Stimulated activated CD4-positive, alpha-beta T cell treated with anti-CD3 and anti-CD28 coated beads, Interleukin-2, amount 100 ng/mL, for 4 hours (primary cell): Measurements from ENCODE around the gene NLGN4Y.

ENCODE experiments used
- DNase-seq: peaks from one replicate; pipeline ENCODE4 v3.0.0-alpha.2; 2020; ENCODE audit warnings: low read depth

NLGN4Y gene

GRCh38 chrY:14644157-14644952 is 120.0 kb downstream of the NLGN4Y start:
- no peak for DNase-seq

DNA sequence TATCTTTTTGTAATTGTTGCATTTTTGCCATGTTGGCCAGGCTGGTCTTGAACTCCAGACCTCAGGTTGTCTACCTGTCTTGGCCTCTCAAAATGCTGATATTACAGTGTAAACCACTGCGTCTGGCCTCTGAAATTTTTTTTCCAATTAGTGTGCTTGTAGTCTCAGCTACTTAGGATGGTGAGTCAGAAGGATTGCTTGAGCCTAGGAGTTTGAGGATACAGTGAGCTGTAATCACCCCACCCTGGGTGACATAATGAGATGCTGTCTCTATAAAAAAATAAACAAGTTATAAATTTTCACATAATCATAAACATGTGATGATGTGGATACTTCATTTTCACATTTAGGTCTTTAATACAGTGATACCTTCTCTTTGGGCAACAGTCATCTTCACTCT is 154.9 kb downstream of the NLGN4Y start:
- no peak for DNase-seq

GRCh38 chrY:14694543-14694942 is 170.2 kb downstream of the NLGN4Y start:
- DNase-seq, result no peak

DNA sequence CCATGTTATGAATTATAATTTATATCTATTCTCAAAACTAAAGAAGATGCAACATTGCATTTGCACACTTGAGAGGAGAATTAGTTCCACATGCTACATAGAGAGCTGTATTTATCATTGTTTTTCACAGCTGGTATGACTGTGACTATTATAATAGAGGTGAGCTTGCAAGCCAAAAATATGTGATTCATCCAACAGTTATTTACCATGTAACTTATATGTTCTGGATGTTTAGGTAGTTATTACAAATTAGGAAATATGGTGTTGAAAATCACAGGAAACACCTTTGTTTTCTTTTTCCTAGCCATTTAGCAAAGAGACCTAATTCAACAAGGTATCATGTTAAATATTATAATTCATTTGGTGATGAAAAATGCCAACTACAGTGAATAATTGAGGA is 183.8 kb downstream of the NLGN4Y start:
- DNase-seq, result no peak

- no peak for DNase-seq
Observed at GRCh38 chrY:14741596-14741995, 217.3 kb downstream of the NLGN4Y start.

- no peak for DNase-seq
Observed at GRCh38 chrY:14748329-14748728, 224.0 kb downstream of the NLGN4Y start.

- DNase-seq, result no peak
Observed at GRCh38 chrY:14755571-14755970, 231.2 kb downstream of the NLGN4Y start.

DNA sequence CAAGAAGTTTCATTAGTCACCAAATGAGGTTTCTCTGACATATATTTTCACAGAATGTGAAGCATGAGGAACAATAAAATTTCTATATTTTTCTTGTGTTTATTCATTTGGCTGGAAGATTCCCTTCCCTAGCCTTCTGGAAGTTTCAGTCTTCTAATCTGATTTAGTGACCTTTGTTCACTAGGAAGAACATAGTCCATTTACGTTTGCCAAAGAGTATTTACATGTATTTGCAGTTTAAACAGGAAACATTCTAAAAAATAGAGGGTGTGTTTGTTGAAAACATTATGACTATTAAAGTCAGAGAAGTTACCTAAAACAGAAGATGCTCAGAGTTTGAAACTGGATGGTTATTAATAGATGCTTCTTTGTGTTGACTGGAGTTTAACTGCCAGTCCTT is 238.6 kb downstream of the NLGN4Y start:
- no peak for DNase-seq

- no peak for DNase-seq
Observed at GRCh38 chrY:14763600-14763999, 239.3 kb downstream of the NLGN4Y start.

DNA sequence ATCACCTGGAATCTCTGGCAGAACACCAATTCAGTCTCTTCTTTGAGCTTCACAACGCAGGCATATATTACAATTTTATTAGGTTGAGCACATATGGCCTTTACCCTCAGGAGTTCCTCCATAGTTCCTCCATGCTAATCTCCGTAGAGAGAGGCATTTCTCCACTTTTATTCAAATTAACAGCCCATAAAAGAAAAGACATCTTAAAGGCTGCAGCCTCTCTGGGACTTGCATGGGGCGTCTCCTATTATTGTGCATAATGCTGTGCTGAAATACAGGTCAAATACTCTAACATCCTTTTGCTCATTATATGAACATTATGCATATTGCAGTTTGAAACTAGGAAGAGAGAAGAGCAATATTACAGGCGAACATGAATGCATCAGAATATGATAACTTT is 253.9 kb downstream of the NLGN4Y start:
- no peak for DNase-seq

DNA sequence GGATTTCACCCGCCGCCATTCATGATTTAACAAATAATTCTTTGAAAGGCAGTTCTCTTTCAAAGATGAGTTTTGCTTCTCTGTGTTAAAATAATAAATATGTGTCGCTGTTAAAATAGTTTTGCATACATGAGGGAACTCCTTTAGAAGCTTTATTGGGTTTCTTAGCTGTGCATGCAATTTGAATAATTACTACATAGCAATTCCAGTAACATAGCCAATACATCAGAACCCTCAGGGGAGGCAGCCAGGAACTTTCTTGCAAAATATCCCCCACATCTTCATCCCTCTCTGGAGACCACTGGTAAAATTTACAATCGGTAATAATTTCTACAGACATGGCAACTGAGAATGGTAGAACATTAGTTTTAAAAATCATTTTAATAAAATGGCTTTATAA is 268.8 kb downstream of the NLGN4Y start:
- no peak for DNase-seq

- no peak for DNase-seq
Observed at GRCh38 chrY:14793674-14794073, 269.3 kb downstream of the NLGN4Y start.

DNA sequence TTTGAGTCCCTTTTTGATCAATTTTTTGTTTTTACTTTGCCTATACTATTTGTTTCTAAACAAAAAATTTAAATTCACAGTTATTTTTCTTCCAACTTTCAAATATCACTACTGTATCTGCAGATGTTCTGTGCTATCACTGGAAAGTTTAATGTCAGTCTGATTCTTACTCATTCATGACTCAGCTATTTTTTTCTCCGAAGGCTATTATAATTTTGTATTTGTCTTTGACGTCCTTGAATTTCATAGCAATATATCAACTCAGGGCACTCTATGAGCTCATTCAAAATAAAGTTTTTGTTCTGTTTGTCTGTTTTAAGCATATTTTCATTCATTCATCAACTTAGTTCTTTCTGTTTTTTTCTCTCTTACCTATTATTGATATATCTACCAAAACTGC is 273.7 kb downstream of the NLGN4Y start:
- DNase-seq, result no peak

DNA sequence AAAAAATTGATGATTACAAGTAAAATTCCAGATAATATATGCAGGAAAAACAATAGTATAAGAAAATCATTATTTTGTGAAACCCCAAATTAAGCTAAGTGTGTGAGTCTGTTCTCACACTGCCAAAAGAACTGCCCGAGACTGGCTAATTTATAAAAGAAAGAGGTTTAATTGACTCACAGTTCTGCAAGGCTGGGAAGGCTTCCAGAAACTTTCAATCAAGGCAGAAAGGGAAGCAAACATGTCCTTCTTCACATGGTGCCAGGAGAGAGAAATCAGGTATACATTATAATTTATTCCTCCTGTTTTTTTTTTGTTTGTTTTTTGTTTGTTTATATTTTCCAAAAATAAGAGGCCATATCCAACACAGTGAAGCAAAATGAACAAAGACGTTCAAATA is 276.8 kb downstream of the NLGN4Y start:
- no peak for DNase-seq

DNA sequence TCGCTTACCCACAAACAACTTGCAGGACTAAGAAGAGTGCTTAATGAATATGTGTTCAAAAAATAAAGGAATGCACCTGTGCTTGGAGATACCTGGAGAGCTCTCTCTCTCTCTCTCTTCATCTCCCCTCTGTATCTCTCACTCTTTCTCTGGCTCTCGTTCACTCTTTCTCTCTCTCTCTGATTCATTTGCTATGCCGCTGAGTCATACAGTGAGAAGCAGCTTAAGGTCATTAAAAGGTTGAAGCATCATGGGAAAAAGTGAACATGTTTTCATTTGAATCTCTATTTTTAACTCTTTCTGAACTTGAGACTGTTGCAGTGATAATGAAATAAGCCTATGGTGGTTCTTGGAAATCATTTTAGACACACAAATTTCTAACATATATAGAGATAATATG is 277.8 kb downstream of the NLGN4Y start:
- no peak for DNase-seq

GRCh38 chrY:14804041-14804440 is 279.7 kb downstream of the NLGN4Y start:
- DNase-seq, result no peak

DNA sequence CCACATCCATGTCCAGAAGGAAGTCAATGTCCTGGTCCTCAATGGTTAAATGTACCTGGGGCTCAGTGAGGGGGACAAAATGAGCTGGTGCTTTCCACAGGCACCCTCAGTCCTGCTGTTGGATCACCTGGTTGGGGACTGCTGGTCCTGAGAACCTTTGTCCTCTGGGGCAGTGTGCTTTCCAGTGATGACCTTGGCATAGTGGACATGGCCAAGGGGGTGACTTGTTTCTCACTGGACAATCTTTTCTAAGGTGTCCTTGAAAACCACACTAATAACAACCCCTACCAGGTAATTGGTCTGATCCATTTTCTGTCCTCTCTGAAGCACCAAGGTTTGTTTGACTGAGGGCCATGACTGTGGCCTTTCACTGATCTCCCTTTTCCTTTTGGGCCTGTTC is 294.1 kb downstream of the NLGN4Y start:
- no peak for DNase-seq

DNA sequence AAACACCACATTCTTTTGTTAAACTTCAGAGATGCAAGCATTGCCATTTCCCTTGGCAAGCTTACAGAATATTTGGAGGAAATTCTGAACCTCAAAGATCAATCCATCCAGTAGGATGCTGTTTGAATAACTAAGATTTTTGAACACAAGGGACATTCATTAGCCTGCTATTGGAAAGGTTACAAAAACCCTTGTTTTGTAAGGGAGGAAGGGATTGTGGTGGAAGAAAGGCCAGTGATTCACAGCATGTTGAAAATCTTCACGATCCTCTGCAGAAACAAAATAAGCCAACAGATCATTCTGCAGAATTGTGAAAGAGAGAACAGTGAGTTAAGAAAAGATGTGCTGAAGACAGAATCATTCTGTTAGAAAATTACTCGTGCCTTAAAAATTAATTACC is 297.9 kb downstream of the NLGN4Y start:
- DNase-seq, result no peak

DNA sequence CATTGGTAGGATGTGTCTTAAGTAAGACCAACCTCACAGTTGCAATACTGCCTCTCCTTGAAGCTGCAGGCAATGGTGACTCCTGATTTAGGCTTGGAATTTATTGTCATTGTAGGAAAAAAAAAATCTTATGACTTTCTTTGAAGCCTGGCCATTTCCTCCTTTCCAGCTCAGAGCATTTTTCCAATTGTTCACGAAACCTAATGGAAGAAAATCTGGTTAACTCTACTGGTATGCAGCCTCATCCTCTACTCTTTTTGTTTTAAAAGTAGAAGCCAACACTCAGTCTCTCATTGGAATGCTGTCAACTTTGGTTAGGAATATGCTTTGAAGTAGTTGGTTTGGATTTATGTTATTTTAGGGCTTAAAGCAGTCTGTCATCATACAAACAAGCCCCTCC is 298.6 kb downstream of the NLGN4Y start:
- no peak for DNase-seq

DNA sequence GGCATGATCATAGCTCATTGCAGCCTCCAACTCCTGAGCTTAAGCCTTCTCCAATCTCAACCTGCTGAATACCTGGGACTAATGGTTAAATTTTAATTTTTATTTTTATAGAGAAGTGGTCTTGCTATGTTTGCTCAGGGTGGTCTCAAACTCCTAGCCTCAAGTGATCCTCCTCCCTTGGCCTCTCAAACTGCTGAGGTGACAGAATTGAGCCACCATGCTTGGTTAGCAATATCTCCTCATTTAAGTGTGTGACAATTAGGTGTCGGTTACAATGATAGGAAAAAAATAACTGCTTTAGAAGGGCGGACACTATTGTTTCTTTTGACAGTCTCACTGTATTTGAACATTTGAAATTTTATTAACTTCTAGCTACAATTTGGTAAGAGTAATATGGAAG is 300.3 kb downstream of the NLGN4Y start:
- no peak for DNase-seq

- no peak for DNase-seq
Observed at GRCh38 chrY:14825728-14826127, 301.4 kb downstream of the NLGN4Y start.

GRCh38 chrY:14828531-14828930 is 304.2 kb downstream of the NLGN4Y start:
- DNase-seq, result no peak

DNA sequence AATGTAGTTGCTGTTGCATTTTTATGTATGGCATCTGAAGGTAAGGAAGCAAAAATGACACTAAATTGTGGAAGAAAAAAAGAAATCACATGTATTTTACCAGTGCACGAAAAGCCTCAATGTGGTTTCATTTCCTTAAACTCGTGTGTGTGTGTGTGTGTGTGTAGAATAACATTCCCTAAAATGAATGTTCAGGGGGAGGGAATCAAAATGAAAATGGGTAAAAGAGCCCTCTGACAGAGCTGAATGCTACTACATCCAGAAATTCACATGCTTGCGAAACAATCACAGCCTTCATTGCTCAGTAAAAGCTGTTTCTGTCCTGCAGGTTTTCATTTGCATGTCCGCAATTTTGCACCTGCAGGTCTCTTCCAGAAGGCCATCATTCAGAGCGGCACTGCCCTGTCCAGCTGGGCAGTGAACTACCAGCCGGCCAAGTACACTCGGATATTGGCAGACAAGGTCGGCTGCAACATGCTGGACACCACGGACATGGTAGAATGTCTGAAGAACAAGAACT is 305.1 kb downstream of the NLGN4Y start:
- DNase-seq, result no peak
